ENCODE data around the gene C6orf141. TPM values are rescaled to one million over a fixed set of nuclear protein-coding genes. Genes with fewer than 3 reads are reported as not detected.

C6orf141 gene
- total and polyA plus RNA-seq, 10 of the 15 experiments (the other 5 are each of a cell fraction or from before 2014, with no cell fraction given), result 0.05 to 0.19 TPM; not detected in 8

DNA sequence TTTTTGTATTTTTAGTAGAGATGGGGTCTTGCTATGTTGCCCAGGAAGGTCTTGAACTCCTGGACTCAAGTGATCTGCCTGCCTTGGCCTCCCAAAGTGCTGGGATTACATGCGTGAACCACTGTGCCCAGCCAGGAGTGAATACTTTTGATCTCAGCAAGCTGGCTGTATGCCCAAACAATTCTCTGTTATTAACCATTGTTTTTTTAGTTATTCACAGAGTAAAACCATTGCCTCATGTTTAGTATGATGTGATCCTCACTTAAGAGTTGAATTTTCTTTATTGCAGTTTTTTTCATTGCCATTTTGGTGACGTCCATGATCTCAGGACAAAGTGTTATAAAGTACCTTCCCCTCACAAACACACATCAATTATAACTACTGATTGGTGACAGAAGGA, 14.8 kb downstream of the C6orf141 start (continued):
- TF ChIP-seq, protein P1, sequence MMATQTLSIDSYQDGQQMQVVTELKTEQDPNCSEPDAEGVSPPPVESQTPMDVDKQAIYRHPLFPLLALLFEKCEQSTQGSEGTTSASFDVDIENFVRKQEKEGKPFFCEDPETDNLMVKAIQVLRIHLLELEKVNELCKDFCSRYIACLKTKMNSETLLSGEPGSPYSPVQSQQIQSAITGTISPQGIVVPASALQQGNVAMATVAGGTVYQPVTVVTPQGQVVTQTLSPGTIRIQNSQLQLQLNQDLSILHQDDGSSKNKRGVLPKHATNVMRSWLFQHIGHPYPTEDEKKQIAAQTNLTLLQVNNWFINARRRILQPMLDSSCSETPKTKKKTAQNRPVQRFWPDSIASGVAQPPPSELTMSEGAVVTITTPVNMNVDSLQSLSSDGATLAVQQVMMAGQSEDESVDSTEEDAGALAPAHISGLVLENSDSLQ (IDR thresholded peaks at IDR 0.05), result no peak
- no peak for TF ChIP-seq NR2C1 (IDR thresholded peaks at IDR 0.05)
- no peak for TF ChIP-seq RB1 (IDR thresholded peaks at IDR 0.05; ENCODE audit: borderline replicate concordance)
- TF ChIP-seq, protein P2, sequence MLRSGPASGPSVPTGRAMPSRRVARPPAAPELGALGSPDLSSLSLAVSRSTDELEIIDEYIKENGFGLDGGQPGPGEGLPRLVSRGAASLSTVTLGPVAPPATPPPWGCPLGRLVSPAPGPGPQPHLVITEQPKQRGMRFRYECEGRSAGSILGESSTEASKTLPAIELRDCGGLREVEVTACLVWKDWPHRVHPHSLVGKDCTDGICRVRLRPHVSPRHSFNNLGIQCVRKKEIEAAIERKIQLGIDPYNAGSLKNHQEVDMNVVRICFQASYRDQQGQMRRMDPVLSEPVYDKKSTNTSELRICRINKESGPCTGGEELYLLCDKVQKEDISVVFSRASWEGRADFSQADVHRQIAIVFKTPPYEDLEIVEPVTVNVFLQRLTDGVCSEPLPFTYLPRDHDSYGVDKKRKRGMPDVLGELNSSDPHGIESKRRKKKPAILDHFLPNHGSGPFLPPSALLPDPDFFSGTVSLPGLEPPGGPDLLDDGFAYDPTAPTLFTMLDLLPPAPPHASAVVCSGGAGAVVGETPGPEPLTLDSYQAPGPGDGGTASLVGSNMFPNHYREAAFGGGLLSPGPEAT (IDR thresholded peaks at IDR 0.05; ENCODE audit: low read depth), result no peak

- Histone ChIP-seq H3K79me2 (ENCODE audit: control insufficient read depth, insufficient read depth, low read length) (no peaks in the 10 kb centered on the region), H3K27me3 (replicated peaks in 1 of 2; ENCODE audit: control insufficient read depth in 2 of 2, insufficient read depth in 2 of 2, low read length in 1 of 2) (no peaks in the 10 kb centered on the region), H3K9me3 (replicated peaks; ENCODE audit: control insufficient read depth, insufficient read depth, low read length) (no peaks in the 10 kb centered on the region), H4K20me1 (ENCODE audit: control insufficient read depth, insufficient read depth) (no peaks in the 10 kb centered on the region), H3K27ac (ENCODE audit: control insufficient read depth, insufficient read depth) (no peak overlapping the region), H3K9ac (ENCODE audit: control insufficient read depth, insufficient read depth, low read length) (no peak overlapping the region), H3K4me1 (ENCODE audit: control insufficient read depth, insufficient read depth, low read length) (no peaks in the 10 kb centered on the region), H3K36me3 (ENCODE audit: control insufficient read depth in 2 of 2, insufficient read depth in 2 of 2, low read length in 1 of 2) (no peaks in the 10 kb centered on the region), H3K4me3 (no peak overlapping the region), H3K4me2 (ENCODE audit: control insufficient read depth, insufficient read depth) (no peak overlapping the region), H2AFZ (ENCODE audit: control insufficient read depth, low read depth, low read length) (no peak overlapping the region)
- no peak for ATAC-seq
- CTCF ChIA-PET, result interaction anchor here (1.0 to 1.7 kb wide), 3 partner anchors 12 to 18 kb away, joined by 3 to 5 read pairs (median 3); no protein-coding TSS in a partner anchor
- POLR2A ChIA-PET, result no interaction called here
- TF ChIP-seq E2F8 (IDR thresholded peaks at IDR 0.05; ENCODE audit: low read depth, partially characterized antibody), result no peak
- no peak for TF ChIP-seq EZH2 (IDR thresholded peaks at IDR 0.05; ENCODE audit: borderline replicate concordance, control insufficient read depth, low read depth, low read length)
- no peak for TF ChIP-seq FOXK2 (IDR thresholded peaks at IDR 0.05)
- TF ChIP-seq, protein P3, sequence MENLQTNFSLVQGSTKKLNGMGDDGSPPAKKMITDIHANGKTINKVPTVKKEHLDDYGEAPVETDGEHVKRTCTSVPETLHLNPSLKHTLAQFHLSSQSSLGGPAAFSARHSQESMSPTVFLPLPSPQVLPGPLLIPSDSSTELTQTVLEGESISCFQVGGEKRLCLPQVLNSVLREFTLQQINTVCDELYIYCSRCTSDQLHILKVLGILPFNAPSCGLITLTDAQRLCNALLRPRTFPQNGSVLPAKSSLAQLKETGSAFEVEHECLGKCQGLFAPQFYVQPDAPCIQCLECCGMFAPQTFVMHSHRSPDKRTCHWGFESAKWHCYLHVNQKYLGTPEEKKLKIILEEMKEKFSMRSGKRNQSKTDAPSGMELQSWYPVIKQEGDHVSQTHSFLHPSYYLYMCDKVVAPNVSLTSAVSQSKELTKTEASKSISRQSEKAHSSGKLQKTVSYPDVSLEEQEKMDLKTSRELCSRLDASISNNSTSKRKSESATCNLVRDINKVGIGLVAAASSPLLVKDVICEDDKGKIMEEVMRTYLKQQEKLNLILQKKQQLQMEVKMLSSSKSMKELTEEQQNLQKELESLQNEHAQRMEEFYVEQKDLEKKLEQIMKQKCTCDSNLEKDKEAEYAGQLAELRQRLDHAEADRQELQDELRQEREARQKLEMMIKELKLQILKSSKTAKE (IDR thresholded peaks at IDR 0.05; ENCODE audit: low read depth, poor library complexity, severe bottlenecking), result no peak
- TF ChIP-seq, protein P4, sequence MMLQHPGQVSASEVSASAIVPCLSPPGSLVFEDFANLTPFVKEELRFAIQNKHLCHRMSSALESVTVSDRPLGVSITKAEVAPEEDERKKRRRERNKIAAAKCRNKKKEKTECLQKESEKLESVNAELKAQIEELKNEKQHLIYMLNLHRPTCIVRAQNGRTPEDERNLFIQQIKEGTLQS (IDR thresholded peaks at IDR 0.05; ENCODE audit: borderline replicate concordance, extremely low read depth, low read depth, low read length), result no peak
- intact Hi-C loops (cut with micrococcal nuclease; ENCODE audit: unreplicated experiment) (no loop called here), in situ Hi-C loops (cut with MboI) (no loop called here)
- no TSS peak for BruUV-seq (replicated peaks)
- FAIRE-seq, result no peak
- WGBS (ENCODE audit: insufficient coverage, insufficient replicate concordance, low lambda C conversion rate, missing lambda C conversion rate), result 68% methylated on average over 10 of the region's 10 CpGs
- DNase-seq (ENCODE audit: low read depth, low spot score), result no peak
- SMC1A ChIA-PET (ENCODE audit: uncharacterized antibody, unreplicated experiment), result interaction anchor here (1.9 to 2.0 kb wide), 2 partner anchors 15 to 24 kb away, joined by 4 to 8 read pairs; partner anchors contain the start of gene C6orf141
- RAD21 ChIA-PET (ENCODE audit: unreplicated experiment), result no interaction called here
These were observed 15.4 kb downstream of the C6orf141 start for GRCh38 chr6:49565855-49566254.
